ENCODE results near the gene KCNMA1.
A peak's percentile ranks its signal among the peaks of the same experiment; 100 is the strongest.

GRCh38 chr10:77405771-77406241 is 231.8 kb downstream of the KCNMA1 start:
- peak in 1 of 3 donors; percentile 61 for TF ChIP-seq POLR2AphosphoS5 (IDR thresholded peaks at IDR 0.05)
- TF ChIP-seq, protein P1, sequence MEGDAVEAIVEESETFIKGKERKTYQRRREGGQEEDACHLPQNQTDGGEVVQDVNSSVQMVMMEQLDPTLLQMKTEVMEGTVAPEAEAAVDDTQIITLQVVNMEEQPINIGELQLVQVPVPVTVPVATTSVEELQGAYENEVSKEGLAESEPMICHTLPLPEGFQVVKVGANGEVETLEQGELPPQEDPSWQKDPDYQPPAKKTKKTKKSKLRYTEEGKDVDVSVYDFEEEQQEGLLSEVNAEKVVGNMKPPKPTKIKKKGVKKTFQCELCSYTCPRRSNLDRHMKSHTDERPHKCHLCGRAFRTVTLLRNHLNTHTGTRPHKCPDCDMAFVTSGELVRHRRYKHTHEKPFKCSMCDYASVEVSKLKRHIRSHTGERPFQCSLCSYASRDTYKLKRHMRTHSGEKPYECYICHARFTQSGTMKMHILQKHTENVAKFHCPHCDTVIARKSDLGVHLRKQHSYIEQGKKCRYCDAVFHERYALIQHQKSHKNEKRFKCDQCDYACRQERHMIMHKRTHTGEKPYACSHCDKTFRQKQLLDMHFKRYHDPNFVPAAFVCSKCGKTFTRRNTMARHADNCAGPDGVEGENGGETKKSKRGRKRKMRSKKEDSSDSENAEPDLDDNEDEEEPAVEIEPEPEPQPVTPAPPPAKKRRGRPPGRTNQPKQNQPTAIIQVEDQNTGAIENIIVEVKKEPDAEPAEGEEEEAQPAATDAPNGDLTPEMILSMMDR (IDR thresholded peaks at IDR 0.05): no peak
